GM20431 (cell line): ENCODE measurements around the gene KRT86.
"Not testable (repeated sequence)": the region's sequence is repeated elsewhere in the genome, so short reads cannot be mapped to it uniquely, and the experiment has no call there.

Source experiments
- in situ Hi-C: fragments of 300-500 bp; cut with MseI, MboI; formaldehyde crosslinking; loops from one replicate; pipeline ENCODE4 v1.15.0; 2020; ENCODE audit warnings: low sequenced_read_pairs; ENCODE audit not compliant: unreplicated experiment

The KRT86 gene

DNA sequence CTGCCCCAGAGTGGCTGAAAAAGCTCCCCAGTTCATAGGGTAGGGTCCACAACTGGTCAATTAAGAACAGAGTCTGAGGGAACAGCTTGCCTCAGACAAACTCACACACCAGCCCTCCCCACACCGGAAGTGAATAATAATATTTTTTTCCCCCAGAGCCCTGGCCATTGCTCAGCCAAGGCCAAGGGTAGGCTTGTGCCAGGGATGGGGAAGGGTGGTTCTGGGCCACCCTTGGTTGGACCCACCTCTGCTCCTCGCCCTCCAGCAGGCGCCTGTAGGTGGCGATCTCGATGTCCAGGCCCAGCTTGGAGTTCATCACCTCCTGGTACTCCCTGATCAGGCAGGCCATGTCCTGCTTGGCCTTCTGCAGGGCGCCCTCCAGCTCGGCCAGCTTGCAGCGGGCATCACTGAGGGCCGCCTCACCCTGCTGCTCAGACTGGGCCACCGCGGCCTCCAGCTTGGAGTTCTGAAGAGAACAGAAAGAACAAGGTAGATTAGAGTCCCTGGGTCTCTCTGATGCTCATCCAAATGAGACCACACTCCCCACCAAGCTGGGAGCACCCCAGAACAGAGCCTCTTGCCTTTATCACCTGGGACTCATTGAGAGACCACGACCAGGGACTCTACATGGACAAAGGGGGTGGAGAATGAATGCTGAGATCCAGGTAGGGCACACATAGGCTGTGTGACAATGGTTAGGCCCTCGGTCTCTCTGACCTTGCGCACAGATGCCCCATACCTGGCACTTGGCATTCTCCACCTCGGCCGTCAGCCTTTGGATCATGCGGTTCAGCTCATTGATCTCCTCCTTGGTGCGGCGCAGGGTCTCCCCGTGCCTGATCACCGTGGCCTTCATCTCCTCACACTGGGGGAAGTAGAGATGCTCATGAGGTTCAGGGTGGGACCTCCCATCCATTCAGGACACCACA, 12.7 kb downstream of the KRT86 start:
- in situ Hi-C loops: not testable (repeated sequence)

GRCh38 chr12:52287816-52288805, 13.7 kb downstream of the KRT86 start:
- in situ Hi-C loops: not testable (repeated sequence)

- in situ Hi-C loops: not testable (repeated sequence)
Measured at GRCh38 chr12:52290483-52291134, 16.2 kb downstream of the KRT86 start.

- in situ Hi-C loops: no loop called here
Measured at GRCh38 chr12:52291267-52291935, 17.0 kb downstream of the KRT86 start, which contains the start of gene KRT81. TSS of gene KRT81 (minus strand) at chr12:52291534. CDS start at chr12:52291465, 69 bp downstream.

- in situ Hi-C loops: no loop called here
Measured at GRCh38 chr12:52293926-52294325, 19.5 kb downstream of the KRT86 start.

DNA sequence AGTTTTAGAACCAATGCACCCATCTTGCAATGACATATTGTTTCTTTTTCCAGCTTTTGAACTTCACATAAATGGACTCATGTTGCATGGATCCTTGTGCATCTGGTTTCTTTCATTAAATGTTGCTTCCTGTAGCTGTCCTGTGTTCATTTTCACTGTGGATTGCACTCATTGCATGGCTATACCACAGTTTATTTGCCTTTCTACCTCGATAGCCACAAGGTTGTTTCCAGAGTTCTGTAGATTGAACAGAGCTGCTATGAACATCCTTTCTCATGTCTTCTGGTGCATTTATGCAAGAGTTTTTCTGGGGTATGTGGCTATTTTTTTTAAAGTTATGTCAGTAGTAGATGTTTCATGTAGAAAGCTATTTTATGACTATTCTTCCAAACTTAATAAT, 20.4 kb downstream of the KRT86 start:
- in situ Hi-C loops: no loop called here

- in situ Hi-C loops: no loop called here
Measured at GRCh38 chr12:52295663-52296062, 21.2 kb downstream of the KRT86 start.

DNA sequence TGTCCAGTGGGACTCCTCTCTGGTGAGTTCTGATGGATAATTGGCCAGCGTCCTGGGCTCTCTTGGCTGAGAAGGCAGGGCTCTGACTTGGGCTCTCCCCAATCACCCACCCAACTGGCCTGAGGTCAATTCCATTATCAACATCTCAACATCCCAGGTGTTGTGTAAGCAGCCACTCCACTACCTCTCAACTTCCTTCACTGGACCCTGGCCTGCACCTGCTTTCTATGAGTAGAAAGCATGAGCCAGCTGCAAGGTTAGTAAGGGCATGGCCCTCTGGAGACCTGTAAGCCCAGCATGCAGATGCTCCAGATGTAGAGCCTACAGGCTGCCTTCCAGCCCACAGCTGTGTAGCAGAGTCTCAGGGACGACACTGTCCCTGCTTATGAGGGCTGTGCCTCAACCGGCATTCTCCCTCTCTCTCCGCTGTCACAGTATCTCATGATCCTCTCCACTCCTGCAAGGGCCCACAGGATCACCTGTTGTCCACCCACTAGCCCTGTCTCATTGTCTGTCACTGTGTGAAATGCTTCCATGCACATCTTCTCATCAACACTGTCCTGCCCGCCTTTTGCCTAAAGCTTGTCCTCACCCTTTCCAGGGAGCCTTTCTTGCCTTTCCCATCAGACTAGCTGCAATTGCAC, 22.2 kb downstream of the KRT86 start:
- in situ Hi-C loops: no loop called here

DNA sequence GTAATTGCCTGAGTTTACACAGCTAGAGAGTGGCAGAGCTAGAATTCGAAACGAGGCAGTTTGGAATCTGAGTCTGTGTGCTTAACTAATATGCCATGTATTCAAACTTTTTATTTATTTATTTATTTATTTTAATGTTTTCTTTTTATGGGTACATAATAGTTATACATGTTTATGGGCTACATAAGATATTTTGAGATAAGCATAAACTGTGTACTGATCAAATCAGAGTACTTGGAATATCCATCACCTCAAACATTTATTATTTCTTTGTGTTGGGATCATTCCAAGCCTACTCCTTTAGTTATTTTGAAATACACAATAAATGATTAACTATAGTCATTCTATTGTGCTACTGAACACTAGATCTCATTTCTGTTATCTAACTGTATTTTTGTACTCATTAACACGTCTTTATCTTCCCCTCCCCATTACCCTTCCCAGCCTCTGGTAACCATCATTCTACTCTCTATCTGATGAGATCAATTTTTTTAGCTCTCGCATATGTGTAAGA, 24.3 kb downstream of the KRT86 start:
- in situ Hi-C loops: no loop called here

- in situ Hi-C loops: no loop called here
Measured at GRCh38 chr12:52300796-52301691, 26.6 kb downstream of the KRT86 start.

GRCh38 chr12:52301721-52302120, 27.3 kb downstream of the KRT86 start:
- in situ Hi-C loops: not testable (repeated sequence)

GRCh38 chr12:52302242-52302914, 27.9 kb downstream of the KRT86 start:
- in situ Hi-C loops: not testable (repeated sequence)

- in situ Hi-C loops: not testable (repeated sequence)
Measured at GRCh38 chr12:52304941-52305411, 30.5 kb downstream of the KRT86 start.

DNA sequence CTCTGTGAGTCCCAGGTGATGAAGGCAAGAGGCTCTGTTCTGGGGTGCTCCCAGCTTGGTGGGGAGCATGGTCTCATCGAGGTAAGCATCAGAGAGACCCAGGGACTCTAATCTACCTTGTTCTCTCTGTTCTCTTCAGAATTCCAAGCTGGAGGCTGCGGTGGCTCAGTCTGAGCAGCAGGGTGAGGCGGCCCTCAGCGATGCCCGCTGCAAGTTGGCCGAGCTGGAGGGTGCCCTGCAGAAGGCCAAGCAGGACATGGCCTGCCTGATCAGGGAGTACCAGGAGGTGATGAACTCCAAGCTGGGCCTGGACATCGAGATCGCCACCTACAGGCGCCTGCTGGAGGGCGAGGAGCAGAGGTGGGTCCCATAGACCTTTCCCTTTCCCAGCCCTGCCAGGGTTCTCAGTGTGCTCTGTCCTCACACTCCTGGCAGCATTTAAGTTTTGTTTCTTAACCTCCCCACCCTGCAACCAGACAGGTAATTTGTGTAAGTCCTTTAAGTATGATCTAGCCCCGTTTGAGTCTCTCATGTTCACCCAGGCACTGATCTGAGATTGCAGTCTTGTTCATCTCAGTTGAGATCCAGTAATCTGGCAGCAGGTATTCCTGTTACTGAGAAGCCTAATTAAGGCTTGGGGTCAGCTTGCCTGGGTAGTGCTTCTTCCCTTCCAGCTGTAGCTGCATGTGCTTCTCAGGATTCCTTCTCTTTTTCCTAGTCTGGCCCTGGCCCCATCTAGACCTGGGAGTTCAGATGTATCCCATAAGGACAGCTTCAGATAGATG, 31.7 kb downstream of the KRT86 start:
- in situ Hi-C loops: no loop called here

- in situ Hi-C loops: no loop called here
Measured at GRCh38 chr12:52306731-52307130, 32.3 kb downstream of the KRT86 start.
